Endothelial cell (in vitro differentiated cells): ENCODE results near the gene CPTP. TPM values are rescaled to one million over a fixed set of nuclear protein-coding genes. Genes with fewer than 3 reads are reported as not detected.

Experiments used
- DNase-seq: peaks from one replicate; pipeline ENCODE4 v3.0.0; 2021; ENCODE audit warnings: low spot score
- H3K27ac Mint-ChIP-seq: one replicate; pipeline ENCODE4 v1.8.0; 2021; ENCODE audit warnings: mixed read lengths, inconsistent platforms; ENCODE audit not compliant: unreplicated experiment
- H3K27me3 Mint-ChIP-seq: one replicate; pipeline ENCODE4 v1.8.0; 2021; ENCODE audit warnings: mild to moderate bottlenecking, moderate library complexity, mixed read lengths, inconsistent platforms; ENCODE audit not compliant: unreplicated experiment
- H3K36me3 Mint-ChIP-seq: one replicate; pipeline ENCODE4 v1.8.0; 2021; ENCODE audit warnings: mild to moderate bottlenecking, low read depth, mixed read lengths, inconsistent platforms; ENCODE audit not compliant: unreplicated experiment
- H3K4me1 Mint-ChIP-seq: one replicate; pipeline ENCODE4 v1.8.0; 2021; ENCODE audit warnings: mild to moderate bottlenecking, mixed read lengths, inconsistent platforms; ENCODE audit not compliant: unreplicated experiment
- H3K4me3 Mint-ChIP-seq: one replicate; pipeline ENCODE4 v1.8.0; 2021; ENCODE audit warnings: mild to moderate bottlenecking, mixed read lengths, inconsistent platforms; ENCODE audit not compliant: unreplicated experiment
- H3K9me3 Mint-ChIP-seq: one replicate; pipeline ENCODE4 v1.8.0; 2021; ENCODE audit warnings: mixed read lengths, inconsistent platforms; ENCODE audit not compliant: unreplicated experiment
- CTCF ChIP-seq: fragments of 200-600 bp; sonication (generic); IDR thresholded peaks from one replicate; pipeline ENCODE4 v1.5.0; 2021; ENCODE audit warnings: antibody characterized with exemption; ENCODE audit not compliant: unreplicated experiment
- total RNA-seq: library from RNA; stranded (reverse); fragmentation: NEBNext Ultra II Directional; extraction: Animal tissue kit (Norgen Biotek cat#: 25700); gene quantifications from one replicate; pipeline ENCODE4 v1.2.1, GENCODE V29; 2021; ENCODE audit not compliant: unreplicated experiment

The CPTP gene
- total RNA-seq, 1 donor from 2014 or later: 26.0 TPM

GRCh38 chr1:1340791-1341548 is 16.4 kb downstream of the CPTP start:
- Mint-ChIP-seq H3K9me3 (no peaks in the 10 kb centered on the region), H3K4me1 (no peaks in the 10 kb centered on the region), H3K27me3 (peaks cover 8% of the 10 kb centered on the region), H3K4me3 (peak overlapping the region; percentile 78), H3K27ac (peak overlapping the region; percentile 52), H3K36me3 (peaks cover 10% of the 10 kb centered on the region)
- TF ChIP-seq CTCF: no peak
- no peak for DNase-seq

- Mint-ChIP-seq H3K9me3 (no peaks in the 10 kb centered on the region), H3K27ac (no peak overlapping the region), H3K36me3 (peaks cover 10% of the 10 kb centered on the region), H3K27me3 (peaks cover 8% of the 10 kb centered on the region), H3K4me3 (peak overlapping the region; percentile 78), H3K4me1 (no peaks in the 10 kb centered on the region)
- TF ChIP-seq CTCF: no peak
- no peak for DNase-seq
Observed at GRCh38 chr1:1341549-1342021, 17.0 kb downstream of the CPTP start.

- Mint-ChIP-seq H3K4me3 (no peak overlapping the region), H3K4me1 (no peaks in the 10 kb centered on the region), H3K27me3 (peaks cover 13% of the 10 kb centered on the region), H3K27ac (no peak overlapping the region), H3K36me3 (peaks cover 10% of the 10 kb centered on the region), H3K9me3 (no peaks in the 10 kb centered on the region)
- TF ChIP-seq CTCF: no peak
- no peak for DNase-seq
Observed at GRCh38 chr1:1342061-1342562, 17.5 kb downstream of the CPTP start.

- Mint-ChIP-seq H3K9me3 (no peaks in the 10 kb centered on the region), H3K4me3 (no peak overlapping the region), H3K4me1 (no peaks in the 10 kb centered on the region), H3K36me3 (peaks cover 10% of the 10 kb centered on the region), H3K27me3 (peaks cover 13% of the 10 kb centered on the region), H3K27ac (no peak overlapping the region)
- DNase-seq: no peak
- no peak for TF ChIP-seq CTCF
Observed at GRCh38 chr1:1342584-1343115, 18.0 kb downstream of the CPTP start.

- Mint-ChIP-seq H3K4me1 (no peaks in the 10 kb centered on the region), H3K27me3 (peaks cover 15% of the 10 kb centered on the region), H3K27ac (no peak overlapping the region), H3K36me3 (peaks cover 10% of the 10 kb centered on the region), H3K4me3 (no peak overlapping the region), H3K9me3 (no peaks in the 10 kb centered on the region)
- no peak for DNase-seq
- no peak for TF ChIP-seq CTCF
Observed at GRCh38 chr1:1343811-1344421, 19.3 kb downstream of the CPTP start.
